ENCODE data around the gene TCF23. TPM values are rescaled to one million over a fixed set of nuclear protein-coding genes. Genes with fewer than 3 reads are reported as not detected.
"Not testable (repeated sequence)": the region's sequence is repeated elsewhere in the genome, so short reads cannot be mapped to it uniquely, and the experiment has no call there.

TCF23 gene
- total RNA-seq, 1 donor from 2014 or later: not detected

- Mint-ChIP-seq H3K4me3 (ENCODE audit: unreplicated experiment) (no peak overlapping the region), H3K27ac (ENCODE audit: unreplicated experiment) (no peak overlapping the region), H3K9me3 (ENCODE audit: low read depth) (no peaks in the 10 kb centered on the region), H3K36me3 (ENCODE audit: low read depth) (no peaks in the 10 kb centered on the region), H3K27me3 (ENCODE audit: low read depth) (peaks cover 17% of the 10 kb centered on the region), H3K4me1 (ENCODE audit: low read depth) (peaks cover 3% of the 10 kb centered on the region)
- DNase-seq (ENCODE audit: low spot score): no peak
- TF ChIP-seq CTCF (IDR thresholded peaks at IDR 0.05): no peak
Measured at GRCh38 chr2:27171351-27171848, 22.6 kb downstream of the TCF23 start.

GRCh38 chr2:27174638-27175037, 25.8 kb downstream of the TCF23 start:
- no peaks in the 10 kb centered on the region for H3K36me3 Mint-ChIP-seq (ENCODE audit: low read depth)
- no peak overlapping the region for H3K27ac Mint-ChIP-seq (ENCODE audit: unreplicated experiment)
- DNase-seq (ENCODE audit: low spot score): no peak
- no peak overlapping the region for H3K4me3 Mint-ChIP-seq (ENCODE audit: unreplicated experiment)
- peaks cover 3% of the 10 kb centered on the region for H3K4me1 Mint-ChIP-seq (ENCODE audit: low read depth)
- no peak for TF ChIP-seq CTCF (IDR thresholded peaks at IDR 0.05)
- no peaks in the 10 kb centered on the region for H3K9me3 Mint-ChIP-seq (ENCODE audit: low read depth)
- peaks cover 24% of the 10 kb centered on the region for H3K27me3 Mint-ChIP-seq (ENCODE audit: low read depth)

- no peak for TF ChIP-seq CTCF (IDR thresholded peaks at IDR 0.05)
- H3K36me3 Mint-ChIP-seq (ENCODE audit: low read depth): no peaks in the 10 kb centered on the region
- peaks cover 3% of the 10 kb centered on the region for H3K4me1 Mint-ChIP-seq (ENCODE audit: low read depth)
- H3K27me3 Mint-ChIP-seq (ENCODE audit: low read depth): peaks cover 24% of the 10 kb centered on the region
- no peak overlapping the region for H3K27ac Mint-ChIP-seq (ENCODE audit: unreplicated experiment)
- no peak overlapping the region for H3K4me3 Mint-ChIP-seq (ENCODE audit: unreplicated experiment)
- no peak for DNase-seq (ENCODE audit: low spot score)
- H3K9me3 Mint-ChIP-seq (ENCODE audit: low read depth): no peaks in the 10 kb centered on the region
Measured at GRCh38 chr2:27175330-27175729, 26.5 kb downstream of the TCF23 start.

GRCh38 chr2:27175781-27176180, 27.0 kb downstream of the TCF23 start:
- peaks cover 20% of the 10 kb centered on the region for H3K27me3 Mint-ChIP-seq (ENCODE audit: low read depth)
- not testable (repeated sequence) for H3K27ac Mint-ChIP-seq (ENCODE audit: unreplicated experiment); H3K9me3 Mint-ChIP-seq (ENCODE audit: low read depth); H3K4me1 Mint-ChIP-seq (ENCODE audit: low read depth); DNase-seq (ENCODE audit: low spot score); H3K36me3 Mint-ChIP-seq (ENCODE audit: low read depth); H3K4me3 Mint-ChIP-seq (ENCODE audit: unreplicated experiment)

GRCh38 chr2:27177441-27178351, 28.9 kb downstream of the TCF23 start:
- Mint-ChIP-seq H3K4me1 (ENCODE audit: low read depth) (peaks cover 3% of the 10 kb centered on the region), H3K27ac (ENCODE audit: unreplicated experiment) (no peak overlapping the region), H3K9me3 (ENCODE audit: low read depth) (no peaks in the 10 kb centered on the region), H3K4me3 (ENCODE audit: unreplicated experiment) (no peak overlapping the region), H3K27me3 (ENCODE audit: low read depth) (peaks cover 14% of the 10 kb centered on the region), H3K36me3 (ENCODE audit: low read depth) (no peaks in the 10 kb centered on the region)
- DNase-seq (ENCODE audit: low spot score): no peak
- no peak for TF ChIP-seq CTCF (IDR thresholded peaks at IDR 0.05)

All from chondrocyte (in vitro differentiated cells).